Measurements from ENCODE around the gene AKNA.
"Not testable (repeated sequence)": the region's sequence is repeated elsewhere in the genome, so short reads cannot be mapped to it uniquely, and the experiment has no call there.

AKNA gene

DNA sequence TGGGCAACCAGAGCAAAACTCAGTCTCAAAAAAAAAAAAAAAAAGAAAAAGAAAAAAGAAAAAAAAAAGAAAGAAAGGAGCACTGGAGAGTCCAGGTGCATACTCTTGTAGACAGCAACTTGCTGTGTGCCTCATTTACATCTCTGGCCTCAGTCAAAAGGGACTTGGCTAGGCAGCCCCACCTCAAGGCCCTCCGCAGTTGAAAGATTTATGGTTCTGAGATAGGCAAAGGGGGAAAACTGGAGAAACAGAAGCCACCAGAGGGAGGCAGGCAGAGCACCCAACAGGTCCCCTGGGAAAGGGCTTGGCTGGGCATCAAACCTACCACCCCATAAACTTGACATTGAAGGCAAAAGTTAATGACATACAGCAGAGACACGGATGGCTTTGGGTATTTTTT is 52.0 kb downstream of the AKNA start:
- no peak for TF ChIP-seq FOXP2 (optimal IDR thresholded peaks at IDR 0.05; ENCODE audit: borderline replicate concordance, extremely low read depth, extremely low read length, insufficient read depth)

GRCh38 chr9:114334490-114334889 is 53.3 kb downstream of the AKNA start:
- TF ChIP-seq FOXP2 (optimal IDR thresholded peaks at IDR 0.05; ENCODE audit: borderline replicate concordance, extremely low read depth, extremely low read length, insufficient read depth) = no peak
- no peak for TF ChIP-seq SIN3A (IDR thresholded peaks at IDR 0.05; ENCODE audit: borderline replicate concordance, insufficient read depth, low read length)
- TF ChIP-seq POLR2AphosphoS5 (IDR thresholded peaks at IDR 0.05; ENCODE audit: low read depth, low read length) = no peak
- no peak for TF ChIP-seq REST (IDR thresholded peaks at IDR 0.05; ENCODE audit: insufficient read depth in 1 of 2, low read depth in 2 of 2, low read length in 2 of 2)
- TF ChIP-seq TAF1 (IDR thresholded peaks at IDR 0.05; ENCODE audit: borderline replicate concordance, insufficient read depth, low read length) = no peak

- TF ChIP-seq SIN3A (IDR thresholded peaks at IDR 0.05; ENCODE audit: borderline replicate concordance, insufficient read depth, low read length) (no peak), FOXP2 (optimal IDR thresholded peaks at IDR 0.05; ENCODE audit: borderline replicate concordance, extremely low read depth, extremely low read length, insufficient read depth) (no peak), TAF1 (IDR thresholded peaks at IDR 0.05; ENCODE audit: borderline replicate concordance, insufficient read depth, low read length) (no peak), POLR2AphosphoS5 (IDR thresholded peaks at IDR 0.05; ENCODE audit: low read depth, low read length) (no peak)
Observed at GRCh38 chr9:114330636-114331035, 57.1 kb downstream of the AKNA start.

- not testable (repeated sequence) for TF ChIP-seq FOXP2 (optimal IDR thresholded peaks at IDR 0.05; ENCODE audit: borderline replicate concordance, extremely low read depth, extremely low read length, insufficient read depth); TAF1 (IDR thresholded peaks at IDR 0.05; ENCODE audit: borderline replicate concordance, insufficient read depth, low read length); SIN3A (IDR thresholded peaks at IDR 0.05; ENCODE audit: borderline replicate concordance, insufficient read depth, low read length)
Observed at GRCh38 chr9:114329625-114330022, 58.2 kb downstream of the AKNA start, which contains the start of gene ORM2. Gene ORM2, plus strand, starts transcription at chr9:114329869. Its CDS starts 36 bp downstream, at chr9:114329905.

DNA sequence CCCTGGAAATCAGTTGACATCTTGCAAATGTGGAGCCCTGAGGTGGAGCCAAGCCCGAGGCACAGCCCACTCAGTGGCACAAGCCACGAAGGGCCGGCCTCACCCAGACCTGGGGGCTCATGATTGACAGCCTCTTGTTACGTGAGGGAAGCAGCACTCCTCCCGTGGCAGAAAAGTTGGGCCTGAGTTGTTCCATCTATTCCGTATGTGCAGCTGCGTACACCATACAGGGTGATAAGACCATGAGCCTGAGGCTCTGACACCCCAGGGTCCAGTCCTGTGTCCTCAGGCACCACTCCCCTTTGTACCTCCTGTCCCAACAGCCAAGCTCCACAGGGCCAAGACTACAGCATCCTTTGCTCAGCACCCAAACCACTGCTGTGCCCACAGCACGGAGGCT is 60.0 kb downstream of the AKNA start:
- TF ChIP-seq POLR2AphosphoS5 (IDR thresholded peaks at IDR 0.05; ENCODE audit: low read depth, low read length) = no peak
- no peak for TF ChIP-seq SIN3A (IDR thresholded peaks at IDR 0.05; ENCODE audit: borderline replicate concordance, insufficient read depth, low read length)

GRCh38 chr9:114324492-114324891 is 63.3 kb downstream of the AKNA start:
- TF ChIP-seq TAF1 (IDR thresholded peaks at IDR 0.05; ENCODE audit: borderline replicate concordance, insufficient read depth, low read length) (no peak), REST (IDR thresholded peaks at IDR 0.05; ENCODE audit: insufficient read depth in 1 of 2, low read depth in 2 of 2, low read length in 2 of 2) (no peak), FOXP2 (optimal IDR thresholded peaks at IDR 0.05; ENCODE audit: borderline replicate concordance, extremely low read depth, extremely low read length, insufficient read depth) (no peak), SIN3A (IDR thresholded peaks at IDR 0.05; ENCODE audit: borderline replicate concordance, insufficient read depth, low read length) (no peak), POLR2AphosphoS5 (IDR thresholded peaks at IDR 0.05; ENCODE audit: low read depth, low read length) (no peak)

GRCh38 chr9:114322831-114323531 is 64.8 kb downstream of the AKNA start, which contains the start of gene ORM1:
Gene ORM1, plus strand, starts transcription at chr9:114323098. Its CDS starts 36 bp downstream, at chr9:114323134.
- TF ChIP-seq FOXP2 (optimal IDR thresholded peaks at IDR 0.05; ENCODE audit: borderline replicate concordance, extremely low read depth, extremely low read length, insufficient read depth); TAF1 (IDR thresholded peaks at IDR 0.05; ENCODE audit: borderline replicate concordance, insufficient read depth, low read length); REST (IDR thresholded peaks at IDR 0.05; ENCODE audit: insufficient read depth in 1 of 2, low read depth in 2 of 2, low read length in 2 of 2): not testable (repeated sequence)

Data from PFSK-1 (cell line).